Measurements from ENCODE around the gene PGS1.

The PGS1 gene

GRCh38 chr17:78408476-78409050 lies 30.1 kb downstream of the PGS1 start:
- DNase-seq (ENCODE audit: low read depth, low spot score): no peak

- DNase-seq (ENCODE audit: low read depth, low spot score): no peak
These were observed 30.9 kb downstream of the PGS1 start for GRCh38 chr17:78409191-78409928.

GRCh38 chr17:78411241-78411857 lies 32.9 kb downstream of the PGS1 start:
- DNase-seq (ENCODE audit: low read depth, low spot score): no peak

- DNase-seq (ENCODE audit: low read depth, low spot score): no peak
These were observed 34.0 kb downstream of the PGS1 start for GRCh38 chr17:78412403-78412802.

- no peak for DNase-seq (ENCODE audit: low read depth, low spot score)
These were observed 36.0 kb downstream of the PGS1 start for GRCh38 chr17:78414178-78415162.

- DNase-seq (ENCODE audit: low read depth, low spot score): no peak
These were observed 37.6 kb downstream of the PGS1 start for GRCh38 chr17:78415821-78416711.

- DNase-seq (ENCODE audit: low read depth, low spot score): no peak
These were observed 38.5 kb downstream of the PGS1 start for GRCh38 chr17:78416791-78417530.

GRCh38 chr17:78417531-78417909 lies 39.1 kb downstream of the PGS1 start:
- no peak for DNase-seq (ENCODE audit: low read depth, low spot score)

GRCh38 chr17:78418326-78419026 lies 40.0 kb downstream of the PGS1 start:
- no peak for DNase-seq (ENCODE audit: low read depth, low spot score)

- DNase-seq (ENCODE audit: low read depth, low spot score): no peak
These were observed 41.7 kb downstream of the PGS1 start for GRCh38 chr17:78419970-78420815.

- no peak for DNase-seq (ENCODE audit: low read depth, low spot score)
These were observed 42.7 kb downstream of the PGS1 start for GRCh38 chr17:78421084-78421533.

GRCh38 chr17:78421534-78422266 lies 43.3 kb downstream of the PGS1 start:
- DNase-seq (ENCODE audit: low read depth, low spot score): peak; percentile 41

GRCh38 chr17:78422267-78422605 lies 43.8 kb downstream of the PGS1 start:
- DNase-seq (ENCODE audit: low read depth, low spot score): no peak

- no peak for DNase-seq (ENCODE audit: low read depth, low spot score)
These were observed 44.6 kb downstream of the PGS1 start for GRCh38 chr17:78422872-78423588.

- DNase-seq (ENCODE audit: low read depth, low spot score): no peak
These were observed 45.7 kb downstream of the PGS1 start for GRCh38 chr17:78423961-78424675.

- no peak for DNase-seq (ENCODE audit: low read depth, low spot score)
These were observed 47.0 kb downstream of the PGS1 start for GRCh38 chr17:78425429-78425828.
